Measurements from ENCODE around the gene HMGCS2.

- TF ChIP-seq, protein P1, sequence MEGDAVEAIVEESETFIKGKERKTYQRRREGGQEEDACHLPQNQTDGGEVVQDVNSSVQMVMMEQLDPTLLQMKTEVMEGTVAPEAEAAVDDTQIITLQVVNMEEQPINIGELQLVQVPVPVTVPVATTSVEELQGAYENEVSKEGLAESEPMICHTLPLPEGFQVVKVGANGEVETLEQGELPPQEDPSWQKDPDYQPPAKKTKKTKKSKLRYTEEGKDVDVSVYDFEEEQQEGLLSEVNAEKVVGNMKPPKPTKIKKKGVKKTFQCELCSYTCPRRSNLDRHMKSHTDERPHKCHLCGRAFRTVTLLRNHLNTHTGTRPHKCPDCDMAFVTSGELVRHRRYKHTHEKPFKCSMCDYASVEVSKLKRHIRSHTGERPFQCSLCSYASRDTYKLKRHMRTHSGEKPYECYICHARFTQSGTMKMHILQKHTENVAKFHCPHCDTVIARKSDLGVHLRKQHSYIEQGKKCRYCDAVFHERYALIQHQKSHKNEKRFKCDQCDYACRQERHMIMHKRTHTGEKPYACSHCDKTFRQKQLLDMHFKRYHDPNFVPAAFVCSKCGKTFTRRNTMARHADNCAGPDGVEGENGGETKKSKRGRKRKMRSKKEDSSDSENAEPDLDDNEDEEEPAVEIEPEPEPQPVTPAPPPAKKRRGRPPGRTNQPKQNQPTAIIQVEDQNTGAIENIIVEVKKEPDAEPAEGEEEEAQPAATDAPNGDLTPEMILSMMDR (IDR thresholded peaks at IDR 0.05; ENCODE audit: borderline replicate concordance, extremely low read depth, low read length, poor library complexity, severe bottlenecking) = no peak
- no peak for TF ChIP-seq EZH2 (IDR thresholded peaks at IDR 0.05; ENCODE audit: borderline replicate concordance, low read depth, low read length, severe bottlenecking)
These were observed 20.7 kb downstream of the HMGCS2 start for GRCh38 chr1:119748040-119748439.
